K562 (cell line): ENCODE data around the gene EXOC3. TPM values are rescaled to one million over a fixed set of nuclear protein-coding genes. Genes with fewer than 3 reads are reported as not detected.

ENCODE experiments used
- CBFA2T3 ChIP-seq: fragments of 450-650 bp; IDR thresholded peaks from 2 replicates; pipeline ENCODE4 v1.6.1; 2017
- CBX3 ChIP-seq, 2 experiments: IDR thresholded peaks; 1 replicate in 1 of 2; 2 replicates in 1 of 2; pipeline ENCODE4 v1.6.1; 2012; ENCODE audit warnings: inconsistent platforms in 2 of 2, low read length in 2 of 2, borderline replicate concordance in 1 of 2, control low read depth in 1 of 2
- CREB3 ChIP-seq: fragments of 450-650 bp; conservative IDR thresholded peaks from 2 replicates; pipeline ENCODE4 v1.6.1; 2016; ENCODE audit warnings: missing genetic modification characterization, low read depth, mild to moderate bottlenecking, missing compliant biosample characterization, moderate library complexity
- DIDO1 ChIP-seq: fragments of 450-650 bp; IDR thresholded peaks from 2 replicates; pipeline ENCODE4 v1.6.1; 2016; ENCODE audit warnings: low read depth, missing biosample characterization, missing genetic modification characterization
- DLX4 ChIP-seq: fragments of 250-450 bp; sonication (Bioruptor Pico); IDR thresholded peaks from 2 replicates; pipeline ENCODE4 v1.6.1; 2021; ENCODE audit warnings: mild to moderate bottlenecking
- ELF4 ChIP-seq: fragments of 450-650 bp; formaldehyde crosslinking; IDR thresholded peaks from 2 replicates; pipeline ENCODE4 v1.4.0; 2022; ENCODE audit warnings: missing genetic modification characterization
- EWSR1 ChIP-seq: fragments of 450-650 bp; IDR thresholded peaks from 2 replicates; pipeline ENCODE4 v1.6.1; 2018; ENCODE audit warnings: borderline replicate concordance, mild to moderate bottlenecking, low read depth, moderate library complexity; ENCODE audit not compliant: partially characterized antibody
- ID3 ChIP-seq, 2 experiments: fragments of 250-450 bp in 1 of 2; fragments of 450-650 bp in 1 of 2; sonication (Bioruptor Pico) in 1 of 2; IDR thresholded peaks; 2 replicates each; pipeline versions ENCODE4 v1.6.1 to v1.8.0; 2016 to 2021; ENCODE audit warnings: mild to moderate bottlenecking in 2 of 2, moderate library complexity in 2 of 2, missing compliant biosample characterization in 1 of 2, missing genetic modification characterization in 1 of 2
- JUND ChIP-seq, 2 experiments: IDR thresholded peaks; 2 replicates in 1 of 2; 3 replicates in 1 of 2; pipeline ENCODE4 v1.6.1; 2011; ENCODE audit warnings: borderline replicate concordance in 2 of 2, low read depth in 2 of 2, low read length in 2 of 2, improper control_type of control experiment in 1 of 2, missing biosample characterization in 1 of 2, missing genetic modification characterization in 1 of 2, missing genetic modification reagents in 1 of 2
- MECOM ChIP-seq: fragments of 250-450 bp; sonication (Bioruptor Pico); IDR thresholded peaks from 2 replicates; pipeline ENCODE4 v1.8.0; 2022; ENCODE audit warnings: inconsistent platforms
- MED1 ChIP-seq: sonication (generic); formaldehyde crosslinking; IDR thresholded peaks from 2 replicates; pipeline ENCODE4 v1.8.1; 2023; ENCODE audit warnings: missing genetic modification reagents, borderline replicate concordance
- PTRF ChIP-seq: fragments of 450-650 bp; IDR thresholded peaks from 2 replicates; pipeline ENCODE4 v1.6.1; 2016; ENCODE audit warnings: mild to moderate bottlenecking, missing genetic modification characterization, missing compliant biosample characterization
- RBBP5 ChIP-seq: fragments of 200-600 bp; sonication (generic); IDR thresholded peaks from 2 replicates; pipeline ENCODE4 v1.6.1; 2012; ENCODE audit warnings: borderline replicate concordance, mild to moderate bottlenecking, low read length, control low read depth, inconsistent platforms; ENCODE audit not compliant: insufficient read depth, poor library complexity, severe bottlenecking
- RFX7 ChIP-seq: fragments of 250-450 bp; sonication (Bioruptor Pico); IDR thresholded peaks from 2 replicates; pipeline ENCODE4 v1.5.1; 2021; ENCODE audit warnings: mild to moderate bottlenecking
- RREB1 ChIP-seq: fragments of 250-450 bp; sonication (Bioruptor Pico); IDR thresholded peaks from 2 replicates; pipeline ENCODE4 v1.4.0; 2020
- SMAD2 ChIP-seq: fragments of 150-350 bp; IDR thresholded peaks from 2 replicates; pipeline ENCODE4 v1.6.1; 2014; ENCODE audit warnings: low read depth, mild to moderate bottlenecking, low read length
- TAL1 ChIP-seq: fragments of 450-650 bp; IDR thresholded peaks from 2 replicates; pipeline ENCODE4 v1.6.1; 2016; ENCODE audit warnings: mild to moderate bottlenecking
- TCF3 ChIP-seq: sonication (generic); formaldehyde crosslinking; IDR thresholded peaks from 2 replicates; pipeline ENCODE4 v1.4.0; 2020; ENCODE audit warnings: mild to moderate bottlenecking, missing genetic modification reagents
- ZNF780A ChIP-seq: fragments of 250-450 bp; sonication (Bioruptor Pico); IDR thresholded peaks from 2 replicates; pipeline ENCODE4 v1.5.0; 2021; ENCODE audit warnings: mild to moderate bottlenecking
- polyA plus RNA-seq, 8 experiments: library from polyadenylated mRNA; depleted of rRNA in 4 of 8; stranded (reverse) in 5 of 8; unstranded in 3 of 8; fragments of >200 nt; fragmentation: Nextera tagmentation in 2 of 8; fragmentation: Illumina TruSeq in 1 of 8; extraction: Ambion mirVana in 2 of 8; extraction: Trizol in 1 of 8; gene quantifications; 2 replicates each; pipeline versions ENCODE4 v1.2.1 to v1.2.3, GENCODE V29; 2011 to 2014; ENCODE audit warnings: inconsistent platforms in 1 of 8, missing spikeins in 1 of 8
- total RNA-seq, 7 experiments: library from RNA; depleted of rRNA in 6 of 7; stranded (reverse); fragments of >200 nt in 6 of 7; fragmentation: Illumina TruSeq in 2 of 7; extraction: Trizol in 2 of 7; gene quantifications; 2 replicates each; pipeline versions ENCODE4 v1.2.1 to v1.2.3, GENCODE V29; 2011 to 2021; ENCODE audit warnings: low replicate concordance in 1 of 7

EXOC3 gene
- total and polyA plus RNA-seq, 9 of the 15 experiments (the other 6 are each of a cell fraction or from before 2014, with no cell fraction given): 1.4 to 41.9 (median 22.4) TPM

GRCh38 chr5:472656-473550 lies 29.9 kb downstream of the EXOC3 start (continued):
- TF ChIP-seq RREB1 (CRISPR knock-in tag): peak; percentile 80; the same call in 1 of the 2 replicates
- no peak for TF ChIP-seq EWSR1
- TF ChIP-seq TAL1: no peak
- no peak for TF ChIP-seq TCF3 (CRISPR knock-in tag)
- TF ChIP-seq ELF4 (CRISPR knock-in tag): no peak
- TF ChIP-seq PTRF (tag): no peak
- no peak for TF ChIP-seq MED1
- no peak for TF ChIP-seq SMAD2
- TF ChIP-seq MECOM (CRISPR knock-in tag): no peak
- no peak; the same call in 1 of the 2 replicates for TF ChIP-seq JUND (IDR thresholded peaks at IDR 0.05; ENCODE audit: borderline replicate concordance, low read depth, low read length)
- TF ChIP-seq JUND (tag; IDR thresholded peaks at IDR 0.05; ENCODE audit: borderline replicate concordance, low read depth, low read length): no peak; the same call in 2 of the 3 replicates
- TF ChIP-seq CBFA2T3: no peak
- TF ChIP-seq CBX3 (IDR thresholded peaks at IDR 0.05; ENCODE audit: borderline replicate concordance in 1 of 2, low read length in 2 of 2): peak in 1 of 2 experiments; percentile 54; a peak in 1 of 3 replicates
- TF ChIP-seq ZNF780A: no peak
- no peak for TF ChIP-seq DIDO1
- TF ChIP-seq RBBP5: peak; percentile 23
- no peak for TF ChIP-seq CREB3
- TF ChIP-seq RFX7 (CRISPR knock-in tag): no peak
- no peak for TF ChIP-seq DLX4
- TF ChIP-seq ID3 (CRISPR knock-in tag; IDR thresholded peaks at IDR 0.05): no peak
- TF ChIP-seq ID3 (tag; IDR thresholded peaks at IDR 0.05): no peak; the same call in 1 of the 2 replicates
